Keratinocyte (primary cell): ENCODE measurements around the gene KIF5B.

ENCODE experiments used
- CTCF ChIP-seq, 3 experiments: IDR thresholded peaks in 1 of 3; conservative IDR thresholded peaks in 1 of 3; optimal IDR thresholded peaks in 1 of 3; 2 replicates in 2 of 3; 3 replicates in 1 of 3; pipeline versions ENCODE3 to v1.5.1; 2011; ENCODE audit warnings: low read length in 3 of 3, mild to moderate bottlenecking in 3 of 3, moderate library complexity in 2 of 3, control low read depth in 1 of 3, inconsistent platforms in 1 of 3; ENCODE audit not compliant: insufficient read depth in 2 of 3; ENCODE audit errors: extremely low read depth in 1 of 3
- EZH2 ChIP-seq: IDR thresholded peaks from one replicate; pipeline ENCODE4 v1.6.1; 2012; ENCODE audit warnings: inconsistent platforms, mild to moderate bottlenecking, low read length, moderate library complexity

GRCh38 chr10:31999836-32000235 is 56.4 kb downstream of the KIF5B start:
- TF ChIP-seq CTCF (optimal IDR thresholded peaks at IDR 0.05 in 1 of 3, IDR thresholded peaks at IDR 0.05 in 1 of 3, conservative IDR thresholded peaks at IDR 0.05 in 1 of 3; ENCODE audit: extremely low read depth in 1 of 3, insufficient read depth in 2 of 3, low read length in 3 of 3) (no peak), EZH2 (no peak)
